Measurements from ENCODE around the gene COL8A2.

Gene COL8A2

DNA sequence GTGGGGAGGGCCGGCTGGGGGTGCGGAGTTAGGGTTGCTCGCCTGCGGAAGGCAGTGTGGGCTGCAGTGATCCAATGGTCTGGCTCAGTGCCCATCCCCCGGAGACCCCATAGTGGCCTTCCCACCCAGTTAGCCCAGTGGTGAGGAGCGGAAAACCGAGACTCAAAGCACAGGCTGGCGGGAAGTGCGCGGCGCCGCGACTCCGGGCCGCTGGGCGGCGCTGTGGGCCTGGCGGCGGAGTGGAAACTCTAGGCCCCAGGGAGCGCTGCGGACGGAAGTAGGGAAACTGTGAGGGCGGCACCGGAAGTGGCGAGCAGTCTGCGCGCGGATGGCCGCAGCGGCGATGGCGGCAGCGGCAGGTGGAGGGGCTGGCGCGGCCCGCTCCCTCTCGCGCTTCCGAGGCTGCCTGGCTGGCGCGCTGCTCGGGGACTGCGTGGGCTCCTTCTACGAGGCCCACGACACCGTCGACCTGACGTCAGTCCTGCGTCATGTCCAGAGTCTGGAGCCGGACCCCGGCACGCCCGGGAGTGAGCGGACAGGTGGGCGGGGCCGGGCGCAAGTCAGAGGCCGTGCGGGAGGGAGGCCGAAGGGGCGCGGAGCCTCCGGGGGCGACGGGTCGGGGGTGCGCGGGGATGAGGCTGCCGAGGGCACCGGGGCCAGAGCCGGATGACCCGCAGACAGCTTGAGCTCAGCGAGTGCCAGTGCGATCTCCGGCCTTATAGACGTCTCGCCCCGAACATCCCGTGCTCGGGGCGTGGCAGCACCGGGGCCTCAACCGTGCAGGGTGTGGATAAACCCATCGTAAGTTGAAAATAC, 36.2 kb downstream of the COL8A2 start, which contains the start of gene ADPRS:
TSS of gene ADPRS (plus strand) at position 316 of the 816 bp plus-strand sequence. CDS start at position 329, 13 bp downstream.
- DNase-seq (ENCODE audit: low spot score), result peak; percentile 91

DNA sequence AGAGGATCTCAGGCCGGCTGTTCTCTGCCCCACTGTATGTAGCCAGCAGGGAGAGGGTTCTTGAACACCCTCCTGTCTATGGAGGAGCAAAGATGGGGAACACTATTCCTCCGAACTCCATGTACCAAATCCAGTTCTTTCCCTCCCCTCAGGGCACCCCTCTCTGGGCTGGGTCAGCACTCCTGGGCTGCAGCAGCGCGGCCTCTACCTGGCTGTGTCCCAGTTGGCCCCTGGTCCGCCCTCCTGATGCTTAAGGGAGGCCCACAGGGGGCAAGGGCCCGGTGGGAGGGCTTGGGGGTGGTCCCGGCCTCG, 36.8 kb downstream of the COL8A2 start:
- no peak for DNase-seq (ENCODE audit: low spot score)

DNA sequence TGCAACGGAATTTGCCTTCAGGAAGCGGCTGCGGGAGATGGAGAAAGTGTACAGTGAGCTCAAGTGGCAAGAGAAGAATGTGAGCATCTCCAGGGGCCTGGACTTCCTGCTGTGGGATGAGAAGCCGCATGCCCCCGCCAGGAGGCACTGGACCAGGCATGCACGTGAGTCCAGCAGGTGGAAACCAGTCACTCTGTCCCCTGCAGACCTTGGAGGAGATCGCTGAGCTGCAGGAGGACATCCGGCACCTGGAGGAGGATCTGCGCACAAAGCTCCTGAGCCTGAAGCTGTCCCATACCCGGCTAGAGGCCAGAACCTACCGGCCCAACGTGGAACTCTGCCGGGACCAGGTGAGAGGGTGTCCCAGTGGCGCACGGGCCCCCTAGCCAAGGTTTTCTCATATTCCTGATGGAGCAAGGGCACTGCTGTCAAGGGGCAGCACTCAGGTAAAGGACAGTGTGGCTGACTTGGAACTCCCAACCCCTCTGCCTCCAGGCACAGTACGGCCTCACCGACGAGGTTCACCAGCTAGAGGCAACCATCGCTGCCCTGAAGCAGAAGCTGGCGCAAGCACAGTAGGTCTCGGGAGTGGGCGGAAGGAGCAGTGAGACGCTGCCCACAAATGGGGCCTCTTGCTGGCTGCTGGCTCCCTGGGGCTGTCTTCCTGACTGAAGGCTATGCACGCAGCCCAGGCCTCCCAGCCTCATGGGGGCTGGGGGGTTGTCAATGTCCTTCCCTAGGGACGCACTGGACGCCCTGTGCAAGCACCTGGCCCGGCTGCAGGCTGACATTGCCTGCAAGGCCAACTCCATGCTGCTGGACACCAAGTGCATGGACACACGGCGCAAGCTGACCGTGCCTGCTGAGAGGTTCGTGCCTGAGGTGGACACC, 37.5 kb downstream of the COL8A2 start:
- DNase-seq (ENCODE audit: low spot score), result no peak

DNA sequence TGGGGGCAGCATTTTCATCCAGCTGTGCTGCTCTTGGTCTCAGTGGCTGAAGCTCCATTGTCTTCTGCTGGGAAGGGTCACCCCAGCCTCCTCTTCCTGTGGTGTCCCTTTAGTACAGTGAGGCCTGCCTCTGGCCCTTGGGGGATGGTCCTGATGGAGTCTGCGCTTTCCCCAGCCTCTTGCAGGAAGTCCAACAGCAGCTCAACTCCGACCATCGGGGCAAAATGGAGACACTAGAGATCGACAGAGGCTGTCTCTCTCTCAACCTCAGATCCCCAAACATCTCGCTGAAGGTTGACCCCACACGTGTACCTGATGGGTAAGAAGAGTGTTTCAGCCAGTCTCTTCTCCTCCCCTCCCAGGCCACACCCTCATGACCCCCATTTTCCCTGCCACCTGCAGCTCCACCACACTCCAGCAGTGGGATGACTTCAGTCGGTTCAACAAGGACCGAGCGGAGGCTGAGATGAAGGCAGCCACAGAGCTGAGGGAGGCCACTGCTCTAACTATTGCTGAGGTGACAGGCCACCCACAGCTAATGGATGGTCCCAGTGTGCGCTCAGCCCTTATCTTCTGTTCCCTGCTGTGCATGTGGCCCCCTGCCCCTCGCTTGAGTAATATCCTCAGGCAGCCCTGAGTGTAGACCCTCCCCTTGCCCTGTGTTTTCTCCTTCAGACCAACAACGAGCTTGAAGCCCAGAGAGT, 38.3 kb downstream of the COL8A2 start:
- DNase-seq (ENCODE audit: low spot score), result no peak

DNA sequence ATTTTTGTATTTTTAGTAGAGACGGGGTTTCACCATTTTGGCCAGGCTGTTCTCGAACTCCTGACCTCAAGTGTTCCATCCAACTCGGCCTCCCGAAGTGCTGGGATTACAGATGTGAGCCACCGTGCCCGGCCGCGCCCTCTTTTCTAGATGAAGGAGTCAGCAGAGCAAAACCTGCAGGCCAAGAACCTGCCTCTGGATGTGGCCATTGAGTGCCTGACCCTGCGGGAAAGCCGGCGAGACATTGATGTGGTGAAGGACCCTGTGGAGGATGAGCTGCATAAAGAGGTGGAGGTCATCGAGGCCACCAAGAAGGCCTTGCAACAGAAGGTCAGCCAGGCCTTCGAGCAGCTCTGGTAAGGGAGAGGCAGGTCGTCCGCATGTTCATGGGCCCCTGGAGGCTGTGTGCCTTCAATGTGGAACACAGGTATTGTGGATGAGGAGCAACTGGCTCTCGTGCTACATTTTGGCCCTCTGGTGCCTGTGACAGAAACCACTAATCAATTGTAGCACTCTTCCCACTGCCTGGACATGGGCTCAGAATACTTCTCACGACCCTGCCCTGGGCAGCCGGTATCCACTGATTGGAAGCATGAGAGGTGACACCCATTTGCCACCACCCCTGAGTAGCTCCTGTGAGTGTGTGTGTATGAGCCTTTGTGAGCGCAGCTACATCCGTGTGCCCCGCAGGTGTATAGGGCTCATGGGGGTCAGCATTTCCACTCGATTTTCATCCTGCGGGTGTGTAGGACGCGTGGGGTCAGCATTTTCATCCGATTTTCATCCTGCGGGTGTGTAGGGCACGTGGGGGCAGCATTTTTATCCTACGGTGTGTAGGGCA, 39.1 kb downstream of the COL8A2 start:
- DNase-seq (ENCODE audit: low spot score), result no peak

DNA sequence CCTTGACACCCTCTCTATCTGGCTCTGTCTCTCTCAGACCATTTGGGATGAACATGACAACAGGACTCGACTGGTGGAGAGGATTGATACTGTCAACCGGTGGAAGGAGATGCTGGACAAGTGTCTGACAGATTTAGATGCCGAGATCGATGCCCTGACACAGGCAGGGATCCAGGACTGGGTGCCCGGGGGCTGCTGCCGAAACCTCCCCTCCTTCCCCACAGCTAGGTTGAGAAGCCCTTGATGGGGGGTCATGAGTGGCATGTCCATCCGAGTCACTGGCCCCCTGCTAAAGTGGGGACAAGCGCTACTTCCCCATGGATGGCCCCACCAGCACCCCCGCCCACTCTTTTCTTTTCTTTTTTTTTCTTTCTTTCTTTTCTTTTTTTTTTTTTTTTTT, 39.9 kb downstream of the COL8A2 start:
- no peak for DNase-seq (ENCODE audit: low spot score)

DNA sequence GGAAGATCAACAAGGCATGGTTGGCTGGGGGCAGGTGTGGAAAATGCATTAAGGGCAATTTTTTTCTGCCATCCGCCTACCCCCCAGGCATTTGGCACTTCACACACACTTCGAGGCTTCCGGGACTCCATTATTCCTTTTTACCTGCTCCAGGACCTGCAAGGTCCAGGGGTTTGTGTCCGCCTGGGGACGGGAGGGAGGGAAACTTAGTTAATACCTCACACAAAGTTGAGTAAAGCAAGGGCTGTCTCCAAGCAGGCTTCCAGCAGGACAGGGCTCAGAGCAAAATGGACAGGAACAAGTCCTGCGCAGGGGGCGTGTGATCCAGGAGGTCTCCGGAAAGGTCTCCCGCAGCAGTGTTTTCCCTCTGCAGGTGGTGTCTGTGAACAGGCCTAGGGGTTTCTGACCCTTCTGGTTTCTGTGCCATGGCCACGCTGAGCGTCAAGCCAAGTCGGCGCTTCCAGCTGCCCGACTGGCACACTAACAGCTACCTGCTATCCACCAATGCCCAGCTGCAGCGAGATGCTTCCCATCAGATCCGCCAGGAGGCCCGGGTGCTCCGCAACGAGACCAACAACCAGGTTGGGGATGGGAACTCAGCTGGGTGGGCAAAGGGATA, 40.4 kb downstream of the COL8A2 start:
- no peak for DNase-seq (ENCODE audit: low spot score)

DNA sequence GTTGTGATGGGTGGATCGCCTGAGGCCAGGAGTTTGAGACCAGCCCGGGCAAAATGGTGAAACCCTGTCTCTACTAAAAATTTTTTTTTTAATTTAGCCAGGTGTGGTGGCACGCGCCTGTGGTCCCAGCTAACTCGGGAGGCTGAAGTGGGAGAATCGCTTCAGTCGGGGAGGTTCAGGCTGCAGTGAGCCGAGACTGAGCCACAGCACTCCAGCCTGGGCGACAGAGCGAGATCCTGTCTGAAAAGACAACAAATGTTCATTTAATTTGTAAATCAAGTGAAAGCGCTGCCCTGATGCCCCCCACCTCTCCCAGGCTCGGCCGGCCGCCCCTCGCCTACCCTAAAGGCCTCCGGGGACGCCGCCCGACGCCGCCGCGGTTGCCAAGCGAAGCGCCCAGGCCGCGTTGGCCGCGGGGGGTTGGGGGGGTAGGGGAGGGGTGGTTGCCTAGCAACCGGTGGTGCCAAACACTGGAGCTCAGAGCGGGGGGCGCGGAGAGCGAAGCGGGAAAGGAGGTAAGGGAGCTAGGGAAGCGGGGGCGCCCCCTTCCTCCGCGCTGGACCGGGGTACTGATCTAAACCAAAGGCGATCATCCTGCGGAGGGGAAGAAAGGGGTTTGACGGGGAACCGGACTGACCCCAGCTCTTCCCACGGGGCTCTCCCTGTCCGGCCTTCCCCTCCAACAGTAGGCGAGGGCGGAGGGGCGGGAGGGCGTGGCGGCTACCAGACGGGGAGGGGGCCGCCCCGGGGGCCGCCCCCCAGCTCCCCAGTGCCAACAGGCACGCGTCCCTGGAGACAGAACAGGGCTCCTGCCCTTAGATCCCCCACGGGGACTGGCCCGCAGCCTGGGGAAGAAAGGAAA, 41.2 kb downstream of the COL8A2 start, which contains the start of gene TEKT2:
TSS of gene TEKT2 (plus strand) at position 460 of the 862 bp plus-strand sequence. CDS start 828 bp downstream, outside the sequence.
- DNase-seq (ENCODE audit: low spot score), result peak; percentile 84

DNA sequence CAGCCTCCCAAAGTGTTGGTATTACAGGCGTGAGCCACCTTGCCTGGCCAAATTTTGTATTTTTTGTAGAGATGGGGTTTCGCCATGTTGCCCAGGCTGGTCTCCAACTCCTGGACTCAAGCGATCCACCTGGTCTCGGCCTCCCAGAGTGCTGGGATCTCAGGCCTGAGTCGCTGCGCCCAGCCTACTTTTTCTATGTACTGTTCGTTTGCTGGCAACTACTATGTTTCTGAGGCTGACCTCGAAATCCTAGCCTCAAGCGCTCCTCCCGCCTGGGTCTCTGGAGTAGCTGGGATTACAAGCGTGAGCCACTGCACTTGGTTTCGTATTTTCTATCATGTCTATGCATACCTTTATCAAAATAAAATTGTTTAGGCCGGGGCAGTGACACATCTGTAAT, 41.8 kb downstream of the COL8A2 start:
- no peak for DNase-seq (ENCODE audit: low spot score)

DNA sequence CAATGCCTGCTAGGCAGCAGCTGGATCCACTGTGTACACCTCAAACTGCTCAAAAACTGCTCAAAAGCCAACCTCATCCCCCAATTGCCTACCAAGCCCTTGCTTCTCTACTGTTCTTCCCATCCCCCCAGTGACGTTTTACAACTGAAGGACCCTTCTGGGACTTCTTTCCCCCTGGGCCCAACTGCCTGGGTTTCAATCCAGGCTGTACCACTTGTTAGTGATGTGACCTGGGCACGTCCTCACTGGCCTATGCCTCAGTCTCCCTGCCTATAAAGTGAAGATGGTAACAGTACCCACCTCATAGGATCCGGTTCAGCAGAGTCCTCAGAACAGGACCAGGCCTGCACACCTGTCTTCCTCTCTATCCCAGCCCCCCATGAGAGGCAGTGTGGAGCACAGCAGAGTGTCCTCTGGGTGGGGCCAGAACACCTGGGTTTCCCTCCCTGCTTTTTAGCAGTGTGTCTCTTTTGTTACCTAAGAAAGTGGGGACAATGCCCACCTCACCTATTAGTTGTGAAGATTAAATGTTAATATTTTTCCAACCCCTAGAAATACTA, 43.0 kb downstream of the COL8A2 start:
- DNase-seq (ENCODE audit: low spot score), result no peak

DNA sequence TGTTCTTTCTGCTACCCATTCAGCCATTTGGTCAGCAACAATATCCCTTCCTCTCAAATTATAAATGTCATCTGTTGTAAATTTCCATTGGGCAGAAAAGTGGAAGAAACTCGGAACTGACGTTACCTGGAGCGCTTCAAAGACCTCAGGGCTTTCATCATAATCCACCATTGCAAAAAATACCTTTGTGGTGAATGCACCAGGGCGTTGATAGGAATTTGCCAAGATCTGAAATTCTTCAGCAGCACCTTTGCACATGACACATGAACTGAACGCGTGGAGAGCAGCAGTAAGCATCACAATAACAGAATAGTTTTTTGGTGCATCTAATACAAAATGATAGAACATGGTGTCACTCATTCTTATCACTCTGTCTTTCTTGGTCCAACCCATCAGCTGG, 44.2 kb downstream of the COL8A2 start:
- no peak for DNase-seq (ENCODE audit: low spot score)

DNA sequence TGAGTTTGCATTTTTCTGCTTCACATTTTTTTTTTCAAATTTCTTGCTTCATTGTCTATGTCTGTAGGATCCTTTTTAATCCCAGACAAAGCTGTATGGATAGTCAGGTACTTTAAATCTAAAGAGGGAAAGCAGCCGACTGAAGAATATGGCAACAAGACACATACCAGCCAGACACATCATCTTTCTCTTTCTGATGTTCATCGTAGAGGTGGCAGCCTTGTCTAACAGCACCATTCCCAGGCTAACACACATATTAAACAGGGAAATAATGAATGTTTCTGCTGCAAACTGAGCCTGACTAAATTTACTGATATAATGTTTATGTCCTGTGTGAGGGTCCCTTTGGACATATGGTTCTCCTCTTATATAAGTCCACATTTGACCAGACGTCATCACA, 44.8 kb downstream of the COL8A2 start:
- DNase-seq (ENCODE audit: low spot score), result no peak

DNA sequence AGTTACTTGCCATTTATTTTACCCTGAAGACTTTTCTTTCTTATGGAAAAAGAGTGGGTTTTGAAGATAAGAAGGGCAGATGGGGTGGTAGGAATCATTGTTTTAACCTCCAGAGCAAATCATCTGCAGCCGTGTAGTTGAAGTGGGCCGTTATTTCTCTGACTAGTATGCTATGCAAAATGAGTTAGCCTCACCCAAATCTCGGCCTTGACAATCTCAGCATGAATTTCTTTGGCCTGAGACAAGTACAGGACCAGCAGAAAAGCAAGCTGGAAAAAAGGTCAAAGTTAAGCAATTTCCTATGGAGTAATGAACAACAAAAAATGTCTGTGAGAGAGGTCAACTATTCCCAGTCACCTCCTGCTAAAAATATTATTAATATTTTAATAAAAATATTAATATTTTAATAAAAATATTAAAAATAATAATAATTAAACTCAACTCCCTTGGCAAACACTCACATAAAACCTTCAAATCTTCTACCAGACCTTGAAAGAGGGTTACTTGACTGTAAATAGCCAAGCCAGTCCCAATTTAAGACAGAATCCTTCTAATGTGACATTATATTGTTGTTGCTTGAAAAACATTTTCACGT, 47.9 kb downstream of the COL8A2 start:
- DNase-seq (ENCODE audit: low spot score), result no peak

DNA sequence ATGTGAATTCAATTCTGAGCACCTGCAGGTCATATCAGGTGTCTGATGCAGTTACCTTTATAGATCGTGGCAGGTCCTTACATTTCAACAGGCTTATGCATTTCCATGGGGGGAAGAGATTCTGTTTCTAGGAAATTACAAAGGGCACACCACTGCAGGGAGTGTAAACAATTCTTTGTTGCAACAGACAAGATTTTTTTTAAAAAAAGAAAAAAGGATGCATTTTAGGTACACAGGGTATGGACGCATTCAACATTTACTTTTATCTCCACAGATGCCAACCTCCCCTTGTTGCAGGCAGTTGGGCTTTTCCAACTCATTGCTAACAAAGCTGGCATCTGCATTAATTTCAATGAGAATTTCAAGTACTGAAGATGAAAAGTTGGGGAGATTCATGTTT, 54.7 kb downstream of the COL8A2 start:
- no peak for DNase-seq (ENCODE audit: low spot score)

DNA sequence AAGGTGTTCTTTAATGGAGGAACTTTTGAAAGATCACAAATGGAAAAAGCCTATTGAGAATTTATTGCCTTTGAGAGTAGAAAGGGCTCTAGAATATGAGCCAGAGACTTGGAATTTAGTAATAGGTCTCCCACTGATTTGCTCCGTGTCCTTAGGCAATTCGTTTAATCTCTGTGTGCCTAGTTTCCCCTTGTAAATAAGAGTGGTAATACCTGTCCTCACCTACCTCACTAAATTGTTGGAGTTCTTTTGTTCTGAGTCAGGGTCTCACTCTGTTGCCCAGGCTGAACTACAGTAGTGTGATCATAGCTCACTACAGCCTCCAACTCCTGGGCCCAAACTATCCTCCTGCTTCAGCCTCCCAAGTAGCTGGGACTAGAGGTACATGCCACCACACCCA, 56.2 kb downstream of the COL8A2 start:
- no peak for DNase-seq (ENCODE audit: low spot score)

DNA sequence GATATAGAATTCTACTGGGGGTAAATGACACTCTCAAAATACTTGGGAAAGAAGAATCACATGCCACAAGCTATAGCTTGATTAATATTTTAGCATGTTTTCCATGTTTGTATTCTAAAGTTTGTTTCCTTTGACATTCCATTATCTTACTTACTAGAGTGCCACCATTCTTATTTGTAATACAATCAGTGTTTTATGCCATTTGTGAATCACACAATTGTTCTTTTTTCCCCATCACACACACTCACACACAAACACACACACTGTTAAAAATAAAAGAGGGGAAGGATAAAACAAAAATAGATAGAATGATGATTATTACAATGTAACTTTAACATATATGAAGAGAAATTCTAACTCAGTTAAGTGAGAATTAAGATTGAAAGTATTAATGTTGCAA, 57.2 kb downstream of the COL8A2 start:
- peak; percentile 41 for DNase-seq (ENCODE audit: low spot score)

DNA sequence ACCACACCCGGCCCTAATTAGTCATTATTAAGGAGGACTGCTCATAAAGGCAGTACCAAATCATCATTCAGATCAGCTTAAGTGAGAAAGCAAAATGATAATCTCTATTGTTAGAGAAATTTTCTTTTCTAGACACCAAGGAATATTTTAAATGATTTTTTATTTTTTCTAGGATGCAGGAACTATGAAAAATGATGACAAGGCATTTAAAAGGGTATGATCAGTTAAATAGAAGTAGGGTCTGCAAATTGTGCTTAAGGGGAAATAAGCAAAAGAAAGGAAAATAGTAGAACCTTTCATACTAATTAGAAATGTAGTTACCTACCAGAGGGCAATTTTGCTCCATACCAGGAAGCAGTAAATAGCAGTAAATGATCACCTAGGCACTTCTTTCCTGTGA, 62.7 kb downstream of the COL8A2 start:
- no peak for DNase-seq (ENCODE audit: low spot score)

DNA sequence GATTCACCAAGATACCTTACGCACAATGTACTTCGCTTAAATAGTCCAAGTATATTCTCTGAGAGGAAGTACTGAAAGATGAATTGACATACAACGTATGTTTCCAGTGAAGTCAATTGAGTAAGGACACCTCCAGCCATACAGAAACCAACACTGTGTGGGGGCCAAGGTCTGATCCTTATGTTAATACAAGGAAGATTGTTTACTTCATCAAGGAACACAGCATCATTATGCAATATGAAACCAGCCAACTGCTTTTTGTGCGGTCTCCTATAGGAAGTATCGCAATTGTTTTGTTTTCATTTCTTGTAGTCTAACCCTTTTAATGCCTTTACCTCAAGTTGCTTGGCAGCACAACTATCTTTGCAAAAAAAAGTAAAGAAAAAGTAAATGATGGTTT, 69.3 kb downstream of the COL8A2 start:
- DNase-seq (ENCODE audit: low spot score), result no peak

DNA sequence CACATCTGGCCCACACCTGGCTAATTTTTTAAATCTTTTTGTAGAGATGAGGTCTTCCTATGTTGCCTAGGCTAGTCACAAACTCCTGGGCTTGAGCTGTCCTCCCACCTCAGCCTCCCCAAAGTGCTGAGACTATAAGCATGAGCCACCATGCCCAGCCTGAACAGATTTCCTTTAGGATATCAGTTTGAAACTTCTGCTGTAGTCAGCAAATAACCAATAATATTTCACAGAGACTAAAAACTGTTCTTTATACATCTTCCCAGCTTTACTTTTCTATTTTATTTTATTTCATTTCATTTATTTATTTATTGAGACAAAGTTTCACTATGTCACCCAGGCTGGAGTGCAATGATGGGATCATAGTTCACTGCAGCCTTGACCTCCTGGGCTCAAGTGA, 71.0 kb downstream of the COL8A2 start:
- DNase-seq (ENCODE audit: low spot score), result no peak

All from Ammon's horn (tissue), 1 donor.